GM18867 (cell line): Measurements from ENCODE around the gene WDR17.

Experiments
- ATAC-seq: cut with Tn5 transposase; IDR thresholded peaks from one replicate; pipeline ENCODE4 v1.9.1; 2021; ENCODE audit warnings: mild to moderate bottlenecking, moderate library complexity; ENCODE audit not compliant: unreplicated experiment

The WDR17 gene

GRCh38 chr4:176084769-176085168 is 19.1 kb downstream of the WDR17 start:
- no peak for ATAC-seq

GRCh38 chr4:176090115-176090514 is 24.5 kb downstream of the WDR17 start:
- ATAC-seq: peak; percentile 55

- peak; percentile 43 for ATAC-seq
Observed at GRCh38 chr4:176099314-176099713, 33.7 kb downstream of the WDR17 start.

- no peak for ATAC-seq
Observed at GRCh38 chr4:176102414-176103063, 36.9 kb downstream of the WDR17 start.

- no peak for ATAC-seq
Observed at GRCh38 chr4:176107695-176108094, 42.1 kb downstream of the WDR17 start.

GRCh38 chr4:176123710-176124407 is 58.2 kb downstream of the WDR17 start:
- peak; percentile 100 for ATAC-seq

- ATAC-seq: no peak
Observed at GRCh38 chr4:176125063-176125462, 59.4 kb downstream of the WDR17 start.

GRCh38 chr4:176134670-176135069 is 69.0 kb downstream of the WDR17 start:
- no peak for ATAC-seq

GRCh38 chr4:176137631-176138030 is 72.0 kb downstream of the WDR17 start:
- ATAC-seq: no peak

- ATAC-seq: no peak
Observed at GRCh38 chr4:176139518-176139917, 73.9 kb downstream of the WDR17 start.

GRCh38 chr4:176142253-176142652 is 76.6 kb downstream of the WDR17 start:
- ATAC-seq: no peak

GRCh38 chr4:176149680-176150355 is 84.2 kb downstream of the WDR17 start:
- ATAC-seq: no peak

- ATAC-seq: no peak
Observed at GRCh38 chr4:176150356-176150682, 84.7 kb downstream of the WDR17 start.

GRCh38 chr4:176150704-176151103 is 85.1 kb downstream of the WDR17 start:
- no peak for ATAC-seq

- no peak for ATAC-seq
Observed at GRCh38 chr4:176153124-176153523, 87.5 kb downstream of the WDR17 start.

GRCh38 chr4:176156656-176157055 is 91.0 kb downstream of the WDR17 start:
- no peak for ATAC-seq

GRCh38 chr4:176163041-176163440 is 97.4 kb downstream of the WDR17 start:
- no peak for ATAC-seq

GRCh38 chr4:176185051-176185450 is 119.4 kb downstream of the WDR17 start:
- no peak for ATAC-seq

GRCh38 chr4:176186067-176186466 is 120.4 kb downstream of the WDR17 start:
- ATAC-seq: peak; percentile 58

GRCh38 chr4:176186671-176187395 is 121.2 kb downstream of the WDR17 start:
- no peak for ATAC-seq

- ATAC-seq: peak; percentile 58
Observed at GRCh38 chr4:176187624-176188023, 122.0 kb downstream of the WDR17 start.

GRCh38 chr4:176188654-176189053 is 123.0 kb downstream of the WDR17 start:
- no peak for ATAC-seq
